HepG2 (cell line): ENCODE measurements around the gene PROX1. TPM values are rescaled to one million over a fixed set of nuclear protein-coding genes. Genes with fewer than 3 reads are reported as not detected.

Experiments used
- AKAP8 ChIP-seq: sonication (generic); formaldehyde crosslinking; IDR thresholded peaks from 2 replicates; pipeline ENCODE4 v1.5.1; 2020; ENCODE audit warnings: mild to moderate bottlenecking, missing genetic modification reagents
- FOSL2 ChIP-seq: sonication (generic); formaldehyde crosslinking; IDR thresholded peaks from 2 replicates; pipeline ENCODE4 v1.4.0; 2020; ENCODE audit warnings: missing genetic modification reagents
- GATAD2A ChIP-seq: IDR thresholded peaks from 2 replicates; pipeline ENCODE4 v1.6.1; 2016
- HMG20A ChIP-seq: IDR thresholded peaks from 2 replicates; pipeline ENCODE4 v1.6.1; 2016; ENCODE audit warnings: borderline replicate concordance
- NR2C2 ChIP-seq: sonication (generic); formaldehyde crosslinking; IDR thresholded peaks from 2 replicates; pipeline ENCODE4 v1.4.0; 2020; ENCODE audit warnings: missing genetic modification reagents, mild to moderate bottlenecking, moderate library complexity, borderline replicate concordance
- SALL1 ChIP-seq: sonication (generic); formaldehyde crosslinking; IDR thresholded peaks from 2 replicates; pipeline ENCODE4 v1.8.0; 2022; ENCODE audit warnings: mild to moderate bottlenecking, missing genetic modification reagents
- SKI ChIP-seq: fragments of 450-650 bp; IDR thresholded peaks from one replicate; pipeline ENCODE4 v1.6.1; 2018; ENCODE audit warnings: mild to moderate bottlenecking; ENCODE audit not compliant: partially characterized antibody
- SOX13 ChIP-seq, 3 experiments: fragments of 450-650 bp in 1 of 3; sonication (generic) in 1 of 3; formaldehyde crosslinking in 1 of 3; IDR thresholded peaks in 2 of 3; conservative IDR thresholded peaks in 1 of 3; 2 replicates each; pipeline versions ENCODE4 v1.5.0 to v1.6.1; 2016 to 2020; ENCODE audit warnings: antibody characterized with exemption in 1 of 3, mild to moderate bottlenecking in 1 of 3, missing compliant biosample characterization in 1 of 3, missing genetic modification reagents in 1 of 3, moderate library complexity in 1 of 3
- SRY ChIP-seq: sonication (generic); formaldehyde crosslinking; IDR thresholded peaks from 2 replicates; pipeline ENCODE4 v1.8.0; 2022; ENCODE audit warnings: mild to moderate bottlenecking, missing genetic modification reagents
- TBX2 ChIP-seq: sonication (generic); formaldehyde crosslinking; IDR thresholded peaks from 2 replicates; pipeline ENCODE4 v1.5.0; 2020; ENCODE audit warnings: missing genetic modification reagents, mild to moderate bottlenecking, borderline replicate concordance
- TEAD2 ChIP-seq: sonication (generic); formaldehyde crosslinking; IDR thresholded peaks from 2 replicates; pipeline ENCODE4 v1.9.0; 2021; ENCODE audit warnings: missing genetic modification reagents
- U2AF2 ChIP-seq: fragments of 200-400 bp; formaldehyde crosslinking; IDR thresholded peaks from 2 replicates; pipeline ENCODE4 v1.6.1; 2017; ENCODE audit warnings: low read depth, mild to moderate bottlenecking, low read length
- ZC3H4 ChIP-seq: sonication (generic); formaldehyde crosslinking; IDR thresholded peaks from 2 replicates; pipeline ENCODE4 v1.4.0; 2020; ENCODE audit warnings: missing genetic modification reagents, borderline replicate concordance
- ZKSCAN8 ChIP-seq: IDR thresholded peaks from 2 replicates; pipeline ENCODE4 v1.6.1; 2016; ENCODE audit warnings: borderline replicate concordance, missing genetic modification reagents, missing compliant biosample characterization
- ZNF326 ChIP-seq: sonication (generic); formaldehyde crosslinking; IDR thresholded peaks from 2 replicates; pipeline ENCODE4 v1.4.0; 2020; ENCODE audit warnings: missing genetic modification reagents, borderline replicate concordance
- ZNF337 ChIP-seq: sonication (generic); formaldehyde crosslinking; IDR thresholded peaks from 2 replicates; pipeline ENCODE4 v1.5.1; 2020; ENCODE audit warnings: missing genetic modification reagents, low read depth, mild to moderate bottlenecking, borderline replicate concordance
- ZNF44 ChIP-seq: sonication (generic); formaldehyde crosslinking; IDR thresholded peaks from 2 replicates; pipeline ENCODE4 v1.5.1; 2020; ENCODE audit warnings: mild to moderate bottlenecking, missing genetic modification reagents
- ZNF512B ChIP-seq: sonication (generic); formaldehyde crosslinking; IDR thresholded peaks from 2 replicates; pipeline ENCODE4 v1.5.1; 2020; ENCODE audit warnings: missing genetic modification reagents, mild to moderate bottlenecking, borderline replicate concordance
- ZNF605 ChIP-seq: sonication (generic); formaldehyde crosslinking; IDR thresholded peaks from 2 replicates; pipeline ENCODE4 v1.8.0; 2022; ENCODE audit warnings: mild to moderate bottlenecking, missing genetic modification reagents
- ZNF83 ChIP-seq: sonication (generic); formaldehyde crosslinking; IDR thresholded peaks from 2 replicates; pipeline ENCODE4 v1.4.0; 2020; ENCODE audit warnings: missing genetic modification reagents, mild to moderate bottlenecking, borderline replicate concordance
- polyA plus RNA-seq, 8 experiments: library from polyadenylated mRNA; depleted of rRNA in 3 of 8; stranded (reverse) in 7 of 8; unstranded in 1 of 8; fragments of >200 nt; fragmentation: Illumina TruSeq in 4 of 8; extraction: Trizol in 4 of 8; gene quantifications; 2 replicates each; pipeline versions ENCODE4 v1.2.1 to v1.2.3, GENCODE V29; 2011 to 2016; ENCODE audit warnings: low read depth in 4 of 8, missing spikeins in 1 of 8, mixed read lengths in 1 of 8; ENCODE audit not compliant: insufficient read depth in 1 of 8
- total RNA-seq, 5 experiments: library from RNA; depleted of rRNA; stranded (reverse); fragments of >200 nt; fragmentation: Illumina TruSeq; extraction: Trizol; gene quantifications; 2 replicates each; pipeline ENCODE4 v1.2.3, GENCODE V29; 2016; ENCODE audit warnings: low read depth in 1 of 5
- TF ChIP-seq, protein P1 (sequence below): sonication (generic); formaldehyde crosslinking; IDR thresholded peaks from 2 replicates; pipeline ENCODE4 v1.4.0; 2020; ENCODE audit warnings: missing genetic modification reagents

Gene PROX1
- total and polyA plus RNA-seq, 2 of the 13 experiments (the other 11 are each of a cell fraction or from before 2014, with no cell fraction given), result 12.3 to 30.2 TPM

GRCh38 chr1:214068979-214069378 lies 81.2 kb downstream of the PROX1 start (continued):
- TF ChIP-seq, protein P1, sequence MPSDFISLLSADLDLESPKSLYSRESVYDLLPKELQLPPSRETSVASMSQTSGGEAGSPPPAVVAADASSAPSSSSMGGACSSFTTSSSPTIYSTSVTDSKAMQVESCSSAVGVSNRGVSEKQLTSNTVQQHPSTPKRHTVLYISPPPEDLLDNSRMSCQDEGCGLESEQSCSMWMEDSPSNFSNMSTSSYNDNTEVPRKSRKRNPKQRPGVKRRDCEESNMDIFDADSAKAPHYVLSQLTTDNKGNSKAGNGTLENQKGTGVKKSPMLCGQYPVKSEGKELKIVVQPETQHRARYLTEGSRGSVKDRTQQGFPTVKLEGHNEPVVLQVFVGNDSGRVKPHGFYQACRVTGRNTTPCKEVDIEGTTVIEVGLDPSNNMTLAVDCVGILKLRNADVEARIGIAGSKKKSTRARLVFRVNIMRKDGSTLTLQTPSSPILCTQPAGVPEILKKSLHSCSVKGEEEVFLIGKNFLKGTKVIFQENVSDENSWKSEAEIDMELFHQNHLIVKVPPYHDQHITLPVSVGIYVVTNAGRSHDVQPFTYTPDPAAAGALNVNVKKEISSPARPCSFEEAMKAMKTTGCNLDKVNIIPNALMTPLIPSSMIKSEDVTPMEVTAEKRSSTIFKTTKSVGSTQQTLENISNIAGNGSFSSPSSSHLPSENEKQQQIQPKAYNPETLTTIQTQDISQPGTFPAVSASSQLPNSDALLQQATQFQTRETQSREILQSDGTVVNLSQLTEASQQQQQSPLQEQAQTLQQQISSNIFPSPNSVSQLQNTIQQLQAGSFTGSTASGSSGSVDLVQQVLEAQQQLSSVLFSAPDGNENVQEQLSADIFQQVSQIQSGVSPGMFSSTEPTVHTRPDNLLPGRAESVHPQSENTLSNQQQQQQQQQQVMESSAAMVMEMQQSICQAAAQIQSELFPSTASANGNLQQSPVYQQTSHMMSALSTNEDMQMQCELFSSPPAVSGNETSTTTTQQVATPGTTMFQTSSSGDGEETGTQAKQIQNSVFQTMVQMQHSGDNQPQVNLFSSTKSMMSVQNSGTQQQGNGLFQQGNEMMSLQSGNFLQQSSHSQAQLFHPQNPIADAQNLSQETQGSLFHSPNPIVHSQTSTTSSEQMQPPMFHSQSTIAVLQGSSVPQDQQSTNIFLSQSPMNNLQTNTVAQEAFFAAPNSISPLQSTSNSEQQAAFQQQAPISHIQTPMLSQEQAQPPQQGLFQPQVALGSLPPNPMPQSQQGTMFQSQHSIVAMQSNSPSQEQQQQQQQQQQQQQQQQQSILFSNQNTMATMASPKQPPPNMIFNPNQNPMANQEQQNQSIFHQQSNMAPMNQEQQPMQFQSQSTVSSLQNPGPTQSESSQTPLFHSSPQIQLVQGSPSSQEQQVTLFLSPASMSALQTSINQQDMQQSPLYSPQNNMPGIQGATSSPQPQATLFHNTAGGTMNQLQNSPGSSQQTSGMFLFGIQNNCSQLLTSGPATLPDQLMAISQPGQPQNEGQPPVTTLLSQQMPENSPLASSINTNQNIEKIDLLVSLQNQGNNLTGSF (CRISPR knock-in tag), result no peak
- TF ChIP-seq SALL1 (CRISPR knock-in tag) (peak; percentile 50; the same call in 1 of the 2 replicates), TBX2 (CRISPR knock-in tag) (no peak), ZNF605 (CRISPR knock-in tag) (no peak), HMG20A (CRISPR knock-in tag) (peak; percentile 63; the same call in 1 of the 2 replicates), ZNF44 (CRISPR knock-in tag) (no peak), TEAD2 (CRISPR knock-in tag) (no peak), NR2C2 (CRISPR knock-in tag) (no peak), SOX13 (IDR thresholded peaks at IDR 0.05) (no peak), SOX13 (CRISPR knock-in tag; conservative IDR thresholded peaks at IDR 0.05 in 1 of 2, IDR thresholded peaks at IDR 0.05 in 1 of 2) (peak in 1 of 2 experiments; percentile 48; a peak in 1 of 4 replicates), ZNF83 (no peak), SRY (CRISPR knock-in tag) (no peak), FOSL2 (CRISPR knock-in tag) (peak; percentile 52), AKAP8 (CRISPR knock-in tag) (no peak), ZC3H4 (CRISPR knock-in tag) (no peak), ZNF326 (no peak), ZKSCAN8 (no peak), U2AF2 (no peak), ZNF512B (no peak), SKI (peak; percentile 67), ZNF337 (CRISPR knock-in tag) (no peak), GATAD2A (CRISPR knock-in tag) (peak; percentile 61)
